ENCODE results near the gene GAPVD1.

- no peak for TF ChIP-seq POLR2A (IDR thresholded peaks at IDR 0.05; ENCODE audit: low read depth, low read length)
- no peak for TF ChIP-seq TAF1 (IDR thresholded peaks at IDR 0.05; ENCODE audit: low read depth, low read length)
These were observed 149.6 kb downstream of the GAPVD1 start for GRCh38 chr9:125411171-125411756.

Measured in GM12891 (cell line).